GM03348 (cell line): ENCODE results near the gene EPAS1.
A peak's percentile ranks its signal among the peaks of the same experiment; 100 is the strongest.

Source experiments
- DNase-seq: peaks from one replicate; pipeline ENCODE4 v3.0.0; 2012; ENCODE audit warnings: low spot score

Gene EPAS1

GRCh38 chr2:46273919-46274318 is 23.3 kb upstream of the EPAS1 start:
- no peak for DNase-seq

- DNase-seq, result no peak
Observed at GRCh38 chr2:46274586-46274985, 22.6 kb upstream of the EPAS1 start.

- no peak for DNase-seq
Observed at GRCh38 chr2:46275995-46276394, 21.2 kb upstream of the EPAS1 start.

- DNase-seq, result peak; percentile 54
Observed at GRCh38 chr2:46276642-46277041, 20.6 kb upstream of the EPAS1 start.

- no peak for DNase-seq
Observed at GRCh38 chr2:46277431-46278190, 19.6 kb upstream of the EPAS1 start.

- no peak for DNase-seq
Observed at GRCh38 chr2:46278952-46279351, 18.3 kb upstream of the EPAS1 start.

- DNase-seq, result no peak
Observed at GRCh38 chr2:46281939-46282338, 15.3 kb upstream of the EPAS1 start.

GRCh38 chr2:46283693-46284092 is 13.5 kb upstream of the EPAS1 start:
- DNase-seq, result no peak

- no peak for DNase-seq
Observed at GRCh38 chr2:46284260-46284659, 12.9 kb upstream of the EPAS1 start.

- no peak for DNase-seq
Observed at GRCh38 chr2:46284796-46285195, 12.4 kb upstream of the EPAS1 start.

- no peak for DNase-seq
Observed at GRCh38 chr2:46286715-46287114, 10.5 kb upstream of the EPAS1 start.

GRCh38 chr2:46290078-46290477 is 7.1 kb upstream of the EPAS1 start:
- DNase-seq, result no peak

GRCh38 chr2:46293466-46293865 is 3.7 kb upstream of the EPAS1 start:
- DNase-seq, result no peak

GRCh38 chr2:46294176-46294836 is 2.9 kb upstream of the EPAS1 start:
- peak; percentile 48 for DNase-seq

- DNase-seq, result no peak
Observed at GRCh38 chr2:46296216-46296839, 879 bp upstream of the EPAS1 start.

GRCh38 chr2:46297546-46298271 is 502 bp downstream of the EPAS1 start:
- DNase-seq, result peak; percentile 51

- no peak for DNase-seq
Observed at GRCh38 chr2:46298272-46298521, 990 bp downstream of the EPAS1 start.

- peak; percentile 77 for DNase-seq
Observed at GRCh38 chr2:46298522-46299353, 1.5 kb downstream of the EPAS1 start.

- DNase-seq, result peak; percentile 85
Observed at GRCh38 chr2:46299365-46300263, 2.4 kb downstream of the EPAS1 start.

GRCh38 chr2:46300406-46300832 is 3.2 kb downstream of the EPAS1 start:
- DNase-seq, result no peak
